GM19043 (cell line): ENCODE data around the gene ABCC11.
A peak's percentile ranks its signal among the peaks of the same experiment; 100 is the strongest.
"Not testable (repeated sequence)": the region's sequence is repeated elsewhere in the genome, so short reads cannot be mapped to it uniquely, and the experiment has no call there.

ENCODE experiments used
- ATAC-seq: cut with Tn5 transposase; IDR thresholded peaks from one replicate; pipeline ENCODE4 v1.9.1; 2021; ENCODE audit warnings: low read depth; ENCODE audit not compliant: unreplicated experiment

Gene ABCC11

DNA sequence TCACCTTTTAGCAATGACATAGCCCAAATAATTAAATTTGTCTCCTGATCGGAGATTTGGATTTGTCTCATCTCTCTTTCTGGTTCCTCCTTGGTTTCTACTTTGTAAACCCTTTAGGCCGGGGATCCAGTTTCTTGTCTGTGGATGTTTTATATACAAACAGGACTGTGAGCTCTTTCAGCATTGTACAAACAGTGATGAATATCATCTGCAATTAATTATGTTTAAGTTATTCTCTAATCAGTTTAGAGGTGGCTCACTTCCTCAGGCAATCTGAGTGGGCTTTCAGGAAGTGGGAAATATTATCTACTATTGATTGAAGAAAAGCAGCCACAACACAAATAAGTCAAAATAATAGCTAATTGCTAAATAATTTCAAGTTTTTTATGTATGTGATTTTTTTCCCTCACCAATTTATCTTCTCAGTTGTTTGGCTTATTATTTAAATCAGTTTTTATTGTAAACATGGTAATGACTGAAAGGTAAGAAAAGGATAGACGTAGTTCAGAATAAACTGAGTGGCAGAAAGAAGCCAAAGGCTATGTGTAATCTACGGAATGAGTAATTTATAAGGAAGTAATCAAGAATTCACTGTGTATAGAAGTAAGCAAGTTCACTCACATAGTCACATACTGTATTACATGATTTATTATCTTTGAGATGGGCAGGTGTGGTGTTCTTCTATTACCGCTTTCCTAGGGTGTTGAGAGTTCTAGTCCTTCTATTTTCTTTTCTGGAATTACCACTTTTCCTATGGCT lies 3.4 kb upstream of the ABCC11 start:
- ATAC-seq, result no peak

DNA sequence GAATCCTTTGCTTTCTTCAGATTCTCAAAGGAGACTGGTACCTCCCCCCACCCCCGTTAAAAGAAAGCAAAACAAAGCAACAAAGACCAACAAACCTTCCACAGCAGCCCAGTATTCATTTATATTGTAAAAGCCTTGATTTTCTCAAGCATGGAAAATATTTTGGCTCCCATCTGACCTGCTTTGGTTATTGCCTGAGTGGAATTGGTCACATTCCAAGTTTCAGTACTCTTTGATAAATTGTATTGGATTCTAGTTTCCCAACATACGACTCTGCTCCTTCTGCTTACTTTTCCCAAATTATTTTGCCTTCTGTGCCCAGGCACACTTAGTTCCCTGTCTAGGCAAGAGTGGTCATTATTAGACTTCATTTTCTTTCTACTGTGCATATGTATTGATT lies 1.3 kb downstream of the ABCC11 start:
- no peak for ATAC-seq

DNA sequence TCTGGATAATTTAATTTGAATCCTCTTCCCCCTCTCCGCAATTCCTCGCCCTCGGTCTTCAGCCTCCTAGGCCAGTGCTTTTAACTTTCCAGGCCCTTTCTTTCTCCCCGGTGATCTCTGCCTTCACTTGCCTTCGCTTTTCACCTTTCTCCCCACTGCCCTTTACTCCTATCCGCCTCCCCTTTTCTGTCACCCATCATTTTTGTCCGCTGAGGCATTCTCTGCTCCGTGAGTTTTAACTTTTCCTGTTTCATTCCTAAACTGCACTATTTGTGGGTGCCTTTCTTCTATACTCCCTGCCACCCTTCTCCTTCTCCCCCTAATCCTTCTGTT lies 2.5 kb downstream of the ABCC11 start:
- no peak for ATAC-seq

DNA sequence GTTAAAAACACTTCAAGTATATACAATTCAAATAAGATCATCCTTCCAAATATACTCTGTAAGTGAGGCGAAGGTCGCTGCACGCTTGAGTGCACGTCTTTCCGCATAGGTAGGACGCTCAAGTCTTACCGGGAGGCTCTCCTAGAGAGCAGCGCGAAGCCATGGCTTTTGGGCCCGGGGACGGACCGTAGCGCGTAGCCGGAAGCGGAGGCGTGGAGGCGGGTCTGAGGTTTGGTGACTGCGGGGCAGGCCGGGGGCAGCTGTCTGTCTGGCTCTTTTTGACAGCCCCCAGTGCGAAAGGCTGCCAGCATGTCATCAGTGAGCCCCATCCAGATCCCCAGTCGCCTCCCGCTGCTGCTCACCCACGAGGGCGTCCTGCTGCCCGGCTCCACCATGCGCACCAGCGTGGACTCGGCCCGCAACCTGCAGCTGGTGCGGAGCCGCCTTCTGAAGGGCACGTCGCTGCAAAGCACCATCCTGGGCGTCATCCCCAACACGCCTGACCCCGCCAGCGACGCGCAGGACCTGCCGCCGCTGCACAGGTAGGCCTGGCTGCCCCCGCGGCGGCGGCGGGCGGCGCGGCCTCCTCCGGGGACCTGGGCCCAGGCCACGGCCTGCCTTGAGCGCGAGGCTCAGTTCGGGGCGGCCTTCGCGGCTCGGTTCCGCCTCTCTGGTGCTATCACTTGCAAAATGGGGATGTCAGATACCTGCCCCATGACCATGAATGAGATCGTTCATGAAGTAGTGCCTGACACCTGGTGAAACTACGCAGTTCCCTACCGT lies 3.1 kb downstream of the ABCC11 start, which contains the start of gene LONP2:
Gene LONP2 (plus strand): TSS at position 221 of the 783 bp plus-strand sequence. CDS start 89 bp downstream, at position 310.
- peak; percentile 96 for ATAC-seq

DNA sequence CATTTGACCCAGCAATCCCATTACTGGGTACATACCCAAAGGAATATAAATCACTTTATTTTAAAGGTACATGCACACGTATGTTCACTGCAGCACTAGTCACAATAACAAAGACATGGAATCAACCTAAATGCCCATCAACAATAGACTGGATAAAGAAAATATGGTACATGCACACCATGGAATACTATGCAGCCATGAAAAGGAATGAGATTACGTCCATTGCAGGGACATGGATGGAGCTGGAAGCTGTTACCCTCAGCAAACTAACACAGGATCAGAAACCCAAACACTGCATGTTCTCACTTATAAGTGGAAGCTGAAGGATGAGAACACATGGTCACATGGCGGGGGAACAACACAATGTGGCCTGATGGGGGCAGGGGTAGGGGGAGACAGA lies 7.2 kb downstream of the ABCC11 start:
- ATAC-seq, result not testable (repeated sequence)

DNA sequence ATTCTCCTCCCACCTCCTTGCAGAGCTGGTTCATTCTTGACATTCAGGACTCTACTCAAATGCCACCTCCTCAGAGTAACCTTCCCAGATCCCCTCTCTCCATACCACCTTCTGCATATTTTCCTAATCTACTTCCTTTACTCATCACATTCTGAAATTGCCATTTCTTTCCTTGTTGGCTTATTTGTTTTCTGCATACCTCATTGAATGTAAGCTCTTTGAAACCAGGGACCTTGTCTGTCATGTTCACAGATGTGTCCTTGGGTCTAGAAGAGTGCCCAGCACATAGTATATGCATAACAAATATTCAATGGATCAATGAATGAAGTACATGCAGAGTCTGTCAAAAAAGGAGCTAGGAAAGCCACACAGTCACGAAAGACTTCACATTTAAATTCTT lies 11.1 kb downstream of the ABCC11 start:
- no peak for ATAC-seq

DNA sequence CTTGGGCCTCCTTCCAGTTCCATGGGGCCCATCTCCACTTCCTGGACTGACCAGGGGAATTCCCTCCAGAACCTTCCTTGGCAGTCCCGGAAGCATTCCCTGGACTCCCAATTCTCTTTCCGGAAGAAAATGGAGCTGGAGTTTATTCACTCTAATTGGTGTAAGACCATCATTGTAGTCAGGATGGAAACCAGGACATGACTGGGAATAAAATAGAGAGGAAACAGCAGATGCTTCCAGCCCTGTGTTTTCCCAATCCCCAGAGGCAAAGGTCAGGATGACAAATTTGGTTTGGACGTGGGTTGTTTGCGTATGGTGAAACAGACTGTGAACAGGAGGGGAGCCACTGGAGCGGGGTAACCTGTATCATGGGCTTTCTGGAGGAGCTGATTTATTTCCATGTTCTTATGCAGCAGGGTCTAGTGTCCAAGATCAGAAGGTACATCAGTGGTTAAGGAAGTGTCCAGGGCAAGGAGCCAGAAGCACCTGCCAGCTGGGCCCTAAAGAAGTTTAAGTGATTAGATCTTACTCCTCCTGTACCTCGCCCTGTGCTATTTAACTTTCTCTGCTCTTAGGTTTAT lies 11.7 kb downstream of the ABCC11 start:
- no peak for ATAC-seq

DNA sequence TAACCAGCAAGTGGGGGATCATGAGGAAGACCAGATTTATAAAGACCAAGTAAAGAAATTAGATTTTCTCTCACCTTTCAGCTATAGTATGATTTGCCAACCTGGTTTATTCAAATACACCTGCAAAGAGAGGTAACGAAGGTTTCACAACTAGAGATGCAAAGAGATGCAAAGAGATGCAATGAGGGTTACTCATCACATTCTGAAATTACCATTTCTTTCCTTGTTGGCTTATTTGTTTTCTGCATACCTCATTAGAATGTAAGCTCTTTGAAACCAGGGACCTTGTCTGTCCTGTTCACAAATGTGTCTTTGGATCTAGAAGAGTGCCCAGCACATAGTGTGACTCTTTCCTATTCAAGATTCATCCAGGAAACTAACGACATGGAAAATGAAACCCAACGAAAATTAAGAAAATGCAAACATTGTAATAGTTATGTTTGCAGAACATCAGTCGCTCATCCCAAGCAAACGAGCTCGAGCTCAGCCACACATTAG lies 12.2 kb downstream of the ABCC11 start:
- no peak for ATAC-seq

DNA sequence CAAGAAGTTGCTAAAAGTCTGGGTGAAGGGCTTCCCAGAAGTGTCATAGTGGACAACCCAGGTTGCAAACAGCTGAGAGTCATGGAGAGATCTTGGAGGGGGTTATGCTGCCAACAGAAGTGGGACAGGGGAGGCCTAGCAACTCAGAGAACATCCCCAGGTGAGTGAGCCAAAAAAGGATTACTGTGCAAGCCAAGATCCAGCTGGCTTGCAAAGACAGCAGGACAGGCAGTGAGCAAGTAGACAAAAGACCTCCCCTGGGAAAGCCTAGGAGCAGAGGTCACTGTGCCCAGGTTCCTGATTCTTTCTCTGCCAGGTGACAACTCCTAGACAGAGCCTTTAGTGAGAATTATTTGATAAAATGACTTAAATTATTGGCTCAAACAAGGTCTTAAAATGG lies 12.7 kb downstream of the ABCC11 start:
- ATAC-seq, result no peak

DNA sequence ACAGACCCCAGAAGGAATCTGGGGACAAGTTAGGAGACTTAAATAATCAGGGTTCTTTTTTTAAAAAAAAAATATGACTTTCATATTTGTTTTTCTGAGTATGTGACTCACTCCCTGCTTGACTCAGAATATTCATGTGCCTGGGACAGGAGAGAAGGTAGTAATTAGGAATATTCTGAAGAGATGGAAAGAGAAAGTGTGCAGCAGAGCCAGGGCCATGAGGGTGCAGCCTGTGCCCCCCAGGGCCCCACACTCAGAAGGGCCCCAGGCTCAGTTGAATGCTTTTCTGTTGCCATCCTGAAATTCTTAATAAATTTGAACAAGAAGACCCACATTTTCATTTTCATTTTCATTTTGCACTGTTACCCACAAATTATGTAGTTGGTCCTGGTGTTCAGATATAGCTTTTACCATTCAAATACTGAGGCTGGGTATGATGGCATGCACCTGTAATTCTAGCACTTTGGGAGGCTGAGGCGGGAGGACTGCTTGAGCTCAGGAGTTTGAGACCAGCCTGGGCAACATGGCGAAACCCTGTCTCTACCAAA lies 14.8 kb downstream of the ABCC11 start:
- no peak for ATAC-seq

DNA sequence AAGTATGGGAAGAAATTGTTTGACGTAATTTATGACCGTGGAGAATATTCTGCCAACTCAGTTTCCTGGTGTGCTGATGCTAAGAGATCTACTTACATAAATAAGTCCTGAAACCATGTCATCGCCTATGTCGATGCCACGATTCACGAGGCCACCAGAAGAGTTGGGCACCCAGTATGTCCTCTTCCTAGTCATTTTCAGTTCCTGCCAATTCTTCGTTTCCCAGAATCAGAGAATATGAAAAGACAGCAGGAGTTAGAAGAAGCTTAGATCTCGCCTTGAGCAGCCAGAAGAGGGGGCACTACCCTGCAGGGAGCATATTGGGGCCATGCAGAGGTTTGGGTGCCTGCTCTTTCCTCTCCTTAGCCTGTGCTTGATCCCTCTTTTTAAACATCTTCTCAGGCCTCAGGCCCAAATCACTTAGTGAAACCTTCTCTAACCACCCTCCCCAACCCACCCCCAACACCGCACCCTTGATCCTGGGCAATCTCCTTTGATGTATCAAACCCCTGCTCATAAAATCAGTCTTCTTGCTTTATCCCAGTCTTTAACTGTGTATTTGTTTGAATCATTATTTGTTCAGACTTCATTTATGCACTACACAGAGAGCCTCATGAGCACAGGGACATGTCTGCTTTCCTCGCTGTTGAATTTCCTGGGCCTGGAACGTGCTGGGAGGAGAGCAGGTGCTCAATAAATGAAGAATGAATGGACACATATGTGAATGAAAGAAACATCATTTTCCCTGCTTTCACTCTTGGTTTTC lies 15.4 kb downstream of the ABCC11 start:
- ATAC-seq, result peak; percentile 70

DNA sequence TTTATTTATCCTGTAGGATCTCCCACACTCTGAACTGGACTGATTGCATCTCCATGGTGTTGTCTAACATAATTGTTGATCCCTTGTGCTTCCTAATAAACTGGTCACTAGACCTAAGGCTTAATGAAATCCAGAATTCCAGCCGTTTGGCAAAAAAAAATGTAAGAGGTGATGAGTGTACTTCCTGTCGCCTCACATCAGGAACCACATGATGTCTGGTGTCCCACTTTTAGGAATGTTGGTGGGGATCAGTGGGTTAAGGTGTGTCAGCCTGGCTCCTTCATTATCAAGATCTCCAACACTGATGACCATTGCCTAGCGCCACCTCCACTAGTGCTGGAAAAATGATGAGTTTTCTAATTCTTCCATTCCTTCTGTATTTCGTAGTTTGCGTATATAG lies 21.9 kb downstream of the ABCC11 start:
- ATAC-seq, result no peak

DNA sequence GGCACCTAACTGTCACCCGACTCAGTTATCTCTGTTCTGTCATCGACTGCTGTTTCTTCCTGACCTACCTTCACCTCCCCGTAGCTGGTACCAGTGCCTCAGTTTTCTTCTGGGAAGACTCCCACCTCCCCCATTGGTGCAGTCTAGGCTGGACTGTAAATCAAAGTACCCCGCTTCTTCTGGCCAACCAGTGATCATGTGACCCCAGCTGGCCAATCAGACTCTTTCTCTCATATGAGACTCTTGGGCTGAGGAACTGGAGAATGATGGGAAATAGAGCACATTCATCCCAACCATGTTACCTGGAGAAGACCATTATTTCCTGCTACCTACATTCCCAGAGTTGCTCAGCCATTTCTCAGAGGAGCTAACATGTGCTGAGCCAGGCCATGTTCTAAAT lies 23.8 kb downstream of the ABCC11 start:
- no peak for ATAC-seq

DNA sequence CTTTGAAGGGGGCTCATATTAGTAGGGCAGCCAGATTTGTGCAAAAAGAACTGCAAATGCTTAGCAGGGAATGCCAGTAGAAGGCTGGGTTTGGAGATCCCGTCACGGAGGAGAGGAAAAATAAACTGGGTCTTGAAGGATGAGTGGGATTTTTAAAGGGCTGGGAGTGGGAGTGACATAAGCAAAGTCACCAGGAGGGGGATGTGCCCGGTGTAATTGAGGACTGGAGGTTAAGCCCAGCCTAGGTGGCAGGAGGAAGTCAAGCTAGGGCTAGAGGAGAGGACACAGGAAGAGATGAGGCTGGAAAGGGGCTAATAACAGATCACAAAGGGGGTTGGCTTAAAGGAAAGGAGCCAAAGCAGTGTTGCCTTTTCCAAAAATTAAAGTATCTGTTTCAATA lies 26.4 kb downstream of the ABCC11 start:
- ATAC-seq, result no peak

DNA sequence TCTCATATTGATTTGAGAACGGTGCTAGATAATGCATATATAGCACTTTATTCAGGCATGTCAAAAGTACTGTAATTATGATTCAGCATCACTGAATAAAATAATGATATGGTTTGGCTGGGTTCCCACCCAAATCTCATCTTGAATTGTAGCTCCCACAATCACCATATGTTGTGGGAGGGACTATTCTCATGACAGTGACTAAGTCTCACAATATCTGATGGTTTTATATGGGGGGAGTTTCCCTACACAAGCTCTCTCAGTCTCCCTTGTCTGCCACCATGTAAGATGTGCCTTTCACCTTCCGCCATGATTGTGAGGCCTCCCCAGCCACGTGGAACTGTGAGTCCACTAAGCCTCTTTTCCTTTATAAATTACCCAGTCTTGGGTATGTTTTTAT lies 28.9 kb downstream of the ABCC11 start:
- ATAC-seq, result no peak

DNA sequence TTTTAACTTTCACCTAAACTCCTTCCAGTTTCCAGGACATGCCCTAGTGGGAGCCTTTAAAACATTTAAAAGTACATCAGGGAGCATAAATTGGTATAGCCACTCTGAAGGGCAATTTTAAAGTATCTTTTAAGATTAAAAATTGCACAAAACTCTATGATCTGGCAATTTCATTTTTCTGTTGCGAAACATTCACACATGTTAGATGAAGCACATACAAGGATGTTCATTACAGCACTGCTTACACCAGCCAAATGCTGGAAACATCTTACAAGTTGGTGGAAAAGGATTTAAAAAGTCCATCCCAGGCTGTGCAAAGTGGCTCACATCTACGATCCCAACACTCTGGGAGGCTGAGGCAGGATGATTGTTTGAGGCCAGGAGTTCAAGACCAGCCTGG lies 29.6 kb downstream of the ABCC11 start:
- ATAC-seq, result no peak

DNA sequence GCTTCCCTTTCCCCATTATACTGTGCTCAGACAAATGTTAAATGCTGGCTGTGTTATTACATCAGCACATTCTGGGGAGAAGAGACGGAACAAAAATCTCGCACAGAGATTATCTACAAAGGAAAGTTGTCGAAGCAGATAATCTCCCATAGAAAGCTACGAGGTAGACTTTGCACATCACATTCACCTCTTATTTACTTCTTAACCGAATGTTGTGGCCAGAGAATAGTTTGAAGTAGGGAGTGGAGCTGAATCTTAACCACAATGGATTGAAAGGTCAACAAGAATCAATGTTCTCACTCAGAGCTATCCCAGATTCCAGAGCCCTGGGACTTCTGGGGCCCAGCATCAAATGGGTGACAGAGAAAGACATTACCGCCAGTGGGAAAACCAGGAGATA lies 31.6 kb downstream of the ABCC11 start:
- ATAC-seq, result no peak

DNA sequence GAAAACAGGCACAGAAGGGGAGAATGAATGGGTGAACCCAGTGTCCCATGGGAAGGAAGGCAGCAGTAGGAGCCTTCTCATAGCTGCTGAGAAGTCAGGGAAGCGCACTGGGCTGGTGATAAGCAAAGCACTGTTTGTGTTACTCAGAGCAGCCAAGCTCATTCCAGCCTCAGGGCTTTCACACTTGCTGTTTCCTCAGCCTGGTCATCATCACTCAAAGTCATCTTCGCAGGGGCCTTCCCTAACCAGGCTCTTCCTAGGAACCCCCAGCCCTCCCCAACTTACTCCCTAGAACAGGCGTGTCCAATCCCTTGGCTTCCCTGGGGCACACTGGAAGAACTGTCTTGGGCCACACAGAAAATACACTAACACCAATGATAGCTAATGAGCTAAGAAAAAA lies 35.3 kb downstream of the ABCC11 start:
- ATAC-seq, result no peak

DNA sequence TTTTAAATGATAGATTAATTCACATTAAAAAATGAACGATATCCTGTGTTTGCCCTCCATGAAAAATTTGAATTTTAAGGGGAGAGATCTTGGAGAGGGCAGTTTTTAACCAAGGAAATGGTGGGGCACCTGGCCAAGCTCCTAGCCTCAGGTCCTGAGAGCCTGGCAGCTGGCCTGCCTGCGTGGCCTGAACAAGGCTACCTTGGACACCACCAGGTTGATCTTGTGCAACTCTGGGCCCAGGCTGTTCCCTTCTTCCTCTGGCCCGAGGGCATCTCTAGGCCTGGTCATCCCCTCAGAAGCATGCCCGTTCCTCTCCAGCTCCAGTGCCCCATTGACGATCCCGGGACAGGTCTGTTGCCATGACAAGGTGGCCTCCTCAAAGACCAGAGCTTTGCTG lies 36.6 kb downstream of the ABCC11 start:
- no peak for ATAC-seq

DNA sequence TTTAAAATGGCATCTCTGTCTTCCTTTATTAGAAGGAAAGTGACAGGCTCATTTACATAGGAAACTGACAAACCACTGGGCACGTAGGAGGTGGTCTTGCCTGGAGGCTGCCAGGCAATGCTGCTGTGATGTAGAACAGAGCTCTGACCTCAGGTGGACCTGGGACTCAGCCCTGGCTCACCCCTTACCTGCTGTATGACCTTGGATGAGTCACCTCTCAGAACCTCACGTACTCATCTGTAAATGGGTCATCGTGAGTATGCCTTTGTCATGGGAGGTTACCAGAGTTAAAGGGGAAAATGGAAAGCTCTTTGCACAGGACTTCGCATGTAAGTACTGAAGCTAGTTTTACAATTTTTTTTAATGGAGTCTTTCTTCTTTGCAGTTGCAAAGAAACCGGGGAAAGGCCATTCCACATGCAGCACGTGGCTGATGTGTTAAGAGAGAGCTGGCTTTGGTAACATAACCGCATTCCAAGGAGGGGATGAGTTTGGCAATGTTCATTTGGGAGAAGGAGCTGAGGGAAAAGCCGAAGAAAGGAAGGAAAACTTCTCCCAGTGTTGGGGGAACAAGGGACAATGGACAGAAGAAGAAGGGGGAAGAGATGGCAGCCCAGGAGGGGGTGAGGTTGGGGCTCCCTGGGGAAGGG lies 40.6 kb downstream of the ABCC11 start:
- no peak for ATAC-seq
